ENCODE data around the gene TRO.

- TF ChIP-seq, protein P1, sequence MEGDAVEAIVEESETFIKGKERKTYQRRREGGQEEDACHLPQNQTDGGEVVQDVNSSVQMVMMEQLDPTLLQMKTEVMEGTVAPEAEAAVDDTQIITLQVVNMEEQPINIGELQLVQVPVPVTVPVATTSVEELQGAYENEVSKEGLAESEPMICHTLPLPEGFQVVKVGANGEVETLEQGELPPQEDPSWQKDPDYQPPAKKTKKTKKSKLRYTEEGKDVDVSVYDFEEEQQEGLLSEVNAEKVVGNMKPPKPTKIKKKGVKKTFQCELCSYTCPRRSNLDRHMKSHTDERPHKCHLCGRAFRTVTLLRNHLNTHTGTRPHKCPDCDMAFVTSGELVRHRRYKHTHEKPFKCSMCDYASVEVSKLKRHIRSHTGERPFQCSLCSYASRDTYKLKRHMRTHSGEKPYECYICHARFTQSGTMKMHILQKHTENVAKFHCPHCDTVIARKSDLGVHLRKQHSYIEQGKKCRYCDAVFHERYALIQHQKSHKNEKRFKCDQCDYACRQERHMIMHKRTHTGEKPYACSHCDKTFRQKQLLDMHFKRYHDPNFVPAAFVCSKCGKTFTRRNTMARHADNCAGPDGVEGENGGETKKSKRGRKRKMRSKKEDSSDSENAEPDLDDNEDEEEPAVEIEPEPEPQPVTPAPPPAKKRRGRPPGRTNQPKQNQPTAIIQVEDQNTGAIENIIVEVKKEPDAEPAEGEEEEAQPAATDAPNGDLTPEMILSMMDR (IDR thresholded peaks at IDR 0.05), result no peak
- TF ChIP-seq POLR2A (IDR thresholded peaks at IDR 0.05), result no peak
These were observed 16.8 kb downstream of the TRO start for GRCh38 chrX:54937416-54937815.
